Measurements from ENCODE around the gene GPR132.
A peak's percentile ranks its signal among the peaks of the same experiment; 100 is the strongest.
"Not testable (repeated sequence)": the region's sequence is repeated elsewhere in the genome, so short reads cannot be mapped to it uniquely, and the experiment has no call there.

The GPR132 gene

GRCh38 chr14:105042813-105043212 is 22.4 kb downstream of the GPR132 start:
- no peak overlapping the region for H3K4me3 ChIP-seq (ENCODE audit: insufficient read depth, low read depth, low read length, poor library complexity, severe bottlenecking)
- H3K4me1 ChIP-seq (ENCODE audit: control insufficient read depth, insufficient read depth, low read length, poor library complexity, severe bottlenecking), result peaks cover 8% of the 10 kb centered on the region
- H3K9me3 ChIP-seq (ENCODE audit: control insufficient read depth, low read length), result no peaks in the 10 kb centered on the region
- H3K36me3 ChIP-seq (ENCODE audit: control insufficient read depth, insufficient read depth, low read length), result no peaks in the 10 kb centered on the region
- no peak overlapping the region for H3K27ac ChIP-seq (ENCODE audit: insufficient read depth, low read length, poor library complexity, severe bottlenecking)
- no peak for DNase-seq
- H3K27me3 ChIP-seq (replicated peaks; ENCODE audit: control insufficient read depth, insufficient read depth, low read length, poor library complexity, severe bottlenecking), result no peaks in the 10 kb centered on the region

DNA sequence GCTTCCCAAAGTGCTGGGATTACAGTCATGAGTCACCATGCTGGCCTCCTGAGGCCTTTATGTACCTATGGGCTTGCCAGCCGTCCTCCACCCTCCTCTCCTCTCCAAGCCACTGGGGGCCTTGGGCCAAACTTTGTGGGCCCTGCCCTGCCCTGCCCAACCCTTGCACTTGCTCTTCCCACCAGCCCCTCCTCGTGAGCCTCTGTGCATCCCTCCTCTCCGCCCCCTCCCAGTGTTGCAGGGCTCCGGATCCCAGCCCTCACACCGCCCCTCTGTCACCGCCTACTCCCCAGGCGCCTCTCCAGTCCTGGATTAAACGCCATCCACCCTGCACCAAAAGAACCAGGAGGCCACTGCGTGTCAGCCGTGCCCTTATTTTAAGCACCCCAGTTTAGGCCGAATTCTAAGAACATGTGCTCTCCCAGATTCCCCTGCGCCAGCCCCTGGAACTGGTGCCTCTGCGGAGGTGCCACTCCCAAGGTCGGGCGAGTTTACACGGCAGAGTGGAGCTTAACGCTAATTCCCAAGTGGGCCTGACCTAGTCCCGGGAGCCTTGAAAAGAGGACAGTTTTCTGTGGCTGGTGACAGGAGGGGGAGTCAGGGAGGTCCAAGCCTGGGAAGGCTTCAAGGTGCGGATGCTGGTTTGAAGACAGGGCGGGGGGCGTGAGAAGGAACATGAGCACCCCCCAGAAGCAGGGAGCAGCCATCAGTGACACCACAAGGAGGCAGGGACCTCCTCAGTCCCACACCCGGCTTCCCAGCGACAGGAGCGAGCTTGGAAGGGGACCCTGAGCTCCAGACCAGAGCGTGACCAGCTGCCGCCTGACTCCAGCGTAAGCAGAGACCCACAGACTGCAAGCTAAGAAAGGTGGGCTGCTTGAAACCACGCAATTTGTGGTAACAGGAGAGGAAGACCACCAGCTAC is 23.1 kb downstream of the GPR132 start:
- Histone ChIP-seq H3K4me1 (ENCODE audit: control insufficient read depth, insufficient read depth, low read length, poor library complexity, severe bottlenecking) (peaks cover 8% of the 10 kb centered on the region), H3K27me3 (replicated peaks; ENCODE audit: control insufficient read depth, insufficient read depth, low read length, poor library complexity, severe bottlenecking) (no peaks in the 10 kb centered on the region), H3K36me3 (ENCODE audit: control insufficient read depth, insufficient read depth, low read length) (no peaks in the 10 kb centered on the region), H3K4me3 (ENCODE audit: insufficient read depth, low read depth, low read length, poor library complexity, severe bottlenecking) (no peak overlapping the region), H3K27ac (ENCODE audit: insufficient read depth, low read length, poor library complexity, severe bottlenecking) (no peak overlapping the region), H3K9me3 (ENCODE audit: control insufficient read depth, low read length) (no peaks in the 10 kb centered on the region)
- DNase-seq, result no peak

- Histone ChIP-seq H3K27me3 (replicated peaks; ENCODE audit: control insufficient read depth, insufficient read depth, low read length, poor library complexity, severe bottlenecking) (no peaks in the 10 kb centered on the region), H3K9me3 (ENCODE audit: control insufficient read depth, low read length) (no peaks in the 10 kb centered on the region), H3K27ac (ENCODE audit: insufficient read depth, low read length, poor library complexity, severe bottlenecking) (no peak overlapping the region), H3K36me3 (ENCODE audit: control insufficient read depth, insufficient read depth, low read length) (no peaks in the 10 kb centered on the region), H3K4me1 (ENCODE audit: control insufficient read depth, insufficient read depth, low read length, poor library complexity, severe bottlenecking) (no peaks in the 10 kb centered on the region), H3K4me3 (ENCODE audit: insufficient read depth, low read depth, low read length, poor library complexity, severe bottlenecking) (no peak overlapping the region)
- no peak for DNase-seq
These were observed 25.6 kb downstream of the GPR132 start for GRCh38 chr14:105039458-105040205.

DNA sequence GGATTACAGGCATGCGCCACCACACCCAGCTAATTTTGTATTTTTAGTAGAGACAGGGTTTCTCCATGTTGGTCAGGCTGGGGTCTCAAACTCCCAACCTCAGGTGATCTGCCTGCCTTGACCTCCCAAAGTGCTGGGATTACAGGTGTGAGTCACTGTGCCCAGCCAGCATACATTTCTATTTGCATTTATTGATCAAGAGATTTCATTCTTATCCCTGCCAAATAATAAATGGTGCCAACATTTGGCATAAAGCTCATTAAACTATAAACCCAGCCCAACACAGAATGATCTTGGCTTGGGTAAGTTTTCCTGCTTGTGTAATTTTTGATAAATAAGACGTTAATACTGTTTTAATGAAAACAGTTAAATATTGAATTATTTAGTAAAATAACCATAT is 29.6 kb downstream of the GPR132 start:
- not testable (repeated sequence) for DNase-seq; H3K27ac ChIP-seq (ENCODE audit: insufficient read depth, low read length, poor library complexity, severe bottlenecking); H3K4me1 ChIP-seq (ENCODE audit: control insufficient read depth, insufficient read depth, low read length, poor library complexity, severe bottlenecking); H3K4me3 ChIP-seq (ENCODE audit: insufficient read depth, low read depth, low read length, poor library complexity, severe bottlenecking); H3K36me3 ChIP-seq (ENCODE audit: control insufficient read depth, insufficient read depth, low read length); H3K9me3 ChIP-seq (ENCODE audit: control insufficient read depth, low read length); H3K27me3 ChIP-seq (replicated peaks; ENCODE audit: control insufficient read depth, insufficient read depth, low read length, poor library complexity, severe bottlenecking)

DNA sequence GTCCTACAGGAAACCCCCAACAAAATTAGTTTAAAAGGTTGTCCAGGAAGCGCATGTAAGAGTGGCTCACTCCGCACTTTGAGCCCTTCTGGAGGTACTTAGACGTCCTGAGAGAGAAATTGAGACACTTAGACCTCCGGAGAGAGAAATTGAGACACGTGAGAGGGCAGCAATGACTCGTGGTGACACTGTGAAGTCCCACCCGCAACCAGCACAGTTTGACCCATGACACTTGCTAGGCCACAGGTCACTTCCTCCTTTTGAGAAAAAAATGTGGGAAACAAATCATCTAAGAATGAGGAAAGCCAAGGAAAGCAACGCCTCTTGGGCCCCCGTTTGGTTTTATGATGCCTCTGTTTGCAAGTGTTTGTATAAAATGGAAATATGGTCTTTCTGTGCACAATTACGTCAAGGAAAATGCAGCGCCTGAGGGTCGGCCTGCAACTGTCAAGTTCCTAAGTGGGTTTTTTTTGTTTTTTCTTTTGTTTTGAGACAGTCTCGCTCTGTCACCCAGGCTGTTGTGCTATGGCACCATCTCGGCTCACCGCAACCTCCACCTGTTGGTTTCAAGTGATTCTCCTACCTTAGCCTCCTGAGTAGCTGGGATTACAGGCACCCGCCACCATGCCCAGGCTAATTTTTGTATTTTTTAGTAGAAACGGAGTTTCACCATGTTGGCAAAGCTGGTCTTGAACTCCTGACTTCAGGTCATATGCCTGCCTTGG is 30.8 kb downstream of the GPR132 start:
- Histone ChIP-seq H3K27me3 (replicated peaks; ENCODE audit: control insufficient read depth, insufficient read depth, low read length, poor library complexity, severe bottlenecking) (no peaks in the 10 kb centered on the region), H3K36me3 (ENCODE audit: control insufficient read depth, insufficient read depth, low read length) (no peaks in the 10 kb centered on the region), H3K4me3 (ENCODE audit: insufficient read depth, low read depth, low read length, poor library complexity, severe bottlenecking) (no peak overlapping the region), H3K9me3 (ENCODE audit: control insufficient read depth, low read length) (no peaks in the 10 kb centered on the region), H3K27ac (ENCODE audit: insufficient read depth, low read length, poor library complexity, severe bottlenecking) (no peak overlapping the region), H3K4me1 (ENCODE audit: control insufficient read depth, insufficient read depth, low read length, poor library complexity, severe bottlenecking) (no peaks in the 10 kb centered on the region)
- no peak for DNase-seq

DNA sequence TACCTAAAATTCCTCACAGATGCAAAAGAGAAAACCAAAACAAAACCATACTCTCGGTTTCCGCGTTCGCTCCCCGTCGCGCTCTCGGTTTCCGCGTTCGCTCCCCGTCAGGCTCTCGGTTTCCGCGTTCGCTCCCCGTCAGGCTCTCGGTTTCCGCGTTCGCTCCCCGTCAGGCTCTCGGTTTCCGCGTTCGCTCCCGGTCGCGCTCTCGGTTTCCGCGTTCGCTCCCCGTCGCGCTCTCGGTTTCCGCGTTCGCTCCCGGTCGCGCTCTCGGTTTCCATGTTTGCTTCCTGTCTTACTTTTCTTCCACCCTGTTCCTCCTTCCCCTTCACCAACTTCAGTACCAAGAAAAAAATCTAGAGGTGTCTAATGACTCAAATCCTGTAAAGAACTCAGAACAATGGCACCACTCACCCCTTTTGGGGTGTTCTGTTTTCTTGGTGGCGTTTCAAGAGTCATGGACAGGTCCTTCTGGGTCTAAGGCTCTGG is 31.8 kb downstream of the GPR132 start:
- not testable (repeated sequence) for H3K36me3 ChIP-seq (ENCODE audit: control insufficient read depth, insufficient read depth, low read length); H3K9me3 ChIP-seq (ENCODE audit: control insufficient read depth, low read length); H3K4me1 ChIP-seq (ENCODE audit: control insufficient read depth, insufficient read depth, low read length, poor library complexity, severe bottlenecking); H3K27me3 ChIP-seq (replicated peaks; ENCODE audit: control insufficient read depth, insufficient read depth, low read length, poor library complexity, severe bottlenecking)
- DNase-seq, result peak in 1 of 3 donors; percentile 19
- peak overlapping the region; percentile 49 for H3K27ac ChIP-seq (ENCODE audit: insufficient read depth, low read length, poor library complexity, severe bottlenecking)
- H3K4me3 ChIP-seq (ENCODE audit: insufficient read depth, low read depth, low read length, poor library complexity, severe bottlenecking), result peak overlapping the region; percentile 48

DNA sequence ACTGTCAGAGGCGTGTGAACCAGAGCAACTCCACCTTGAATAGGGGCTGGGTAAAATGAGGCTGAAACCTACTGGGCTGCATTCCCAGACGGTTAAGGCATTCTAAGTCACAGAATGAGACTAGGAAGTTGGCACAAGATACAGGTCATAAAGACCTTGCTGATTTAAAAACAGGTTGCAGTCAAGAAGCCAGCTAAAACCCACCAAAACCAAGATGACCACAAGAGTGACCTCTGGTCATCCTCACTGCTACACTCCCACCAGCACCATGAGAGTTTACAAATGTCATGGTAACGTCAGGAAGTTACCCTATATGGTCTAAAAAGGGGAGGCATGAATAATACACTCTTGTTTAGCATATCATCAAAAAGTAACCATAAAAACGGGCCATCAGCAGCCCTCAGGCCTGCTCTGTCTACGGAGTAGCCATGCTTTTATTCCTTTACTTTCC is 32.8 kb downstream of the GPR132 start:
- not testable (repeated sequence) for H3K9me3 ChIP-seq (ENCODE audit: control insufficient read depth, low read length); DNase-seq; H3K4me1 ChIP-seq (ENCODE audit: control insufficient read depth, insufficient read depth, low read length, poor library complexity, severe bottlenecking); H3K27me3 ChIP-seq (replicated peaks; ENCODE audit: control insufficient read depth, insufficient read depth, low read length, poor library complexity, severe bottlenecking); H3K27ac ChIP-seq (ENCODE audit: insufficient read depth, low read length, poor library complexity, severe bottlenecking); H3K36me3 ChIP-seq (ENCODE audit: control insufficient read depth, insufficient read depth, low read length)
- peak overlapping the region; percentile 48 for H3K4me3 ChIP-seq (ENCODE audit: insufficient read depth, low read depth, low read length, poor library complexity, severe bottlenecking)

GRCh38 chr14:105030836-105031396 is 34.3 kb downstream of the GPR132 start:
- Histone ChIP-seq H3K9me3 (ENCODE audit: control insufficient read depth, low read length) (no peaks in the 10 kb centered on the region), H3K27ac (ENCODE audit: insufficient read depth, low read length, poor library complexity, severe bottlenecking) (no peak overlapping the region), H3K27me3 (replicated peaks; ENCODE audit: control insufficient read depth, insufficient read depth, low read length, poor library complexity, severe bottlenecking) (no peaks in the 10 kb centered on the region), H3K4me3 (ENCODE audit: insufficient read depth, low read depth, low read length, poor library complexity, severe bottlenecking) (no peak overlapping the region), H3K36me3 (ENCODE audit: control insufficient read depth, insufficient read depth, low read length) (no peaks in the 10 kb centered on the region), H3K4me1 (ENCODE audit: control insufficient read depth, insufficient read depth, low read length, poor library complexity, severe bottlenecking) (no peaks in the 10 kb centered on the region)
- no peak for DNase-seq

- no peaks in the 10 kb centered on the region for H3K9me3 ChIP-seq (ENCODE audit: control insufficient read depth, low read length)
- no peak for DNase-seq
- H3K27me3 ChIP-seq (replicated peaks; ENCODE audit: control insufficient read depth, insufficient read depth, low read length, poor library complexity, severe bottlenecking), result no peaks in the 10 kb centered on the region
- no peak overlapping the region for H3K4me3 ChIP-seq (ENCODE audit: insufficient read depth, low read depth, low read length, poor library complexity, severe bottlenecking)
- H3K27ac ChIP-seq (ENCODE audit: insufficient read depth, low read length, poor library complexity, severe bottlenecking), result no peak overlapping the region
- H3K36me3 ChIP-seq (ENCODE audit: control insufficient read depth, insufficient read depth, low read length), result no peaks in the 10 kb centered on the region
- H3K4me1 ChIP-seq (ENCODE audit: control insufficient read depth, insufficient read depth, low read length, poor library complexity, severe bottlenecking), result no peaks in the 10 kb centered on the region
These were observed 35.0 kb downstream of the GPR132 start for GRCh38 chr14:105030194-105030593.

Data from effector memory CD4-positive, alpha-beta T cell (primary cell).